HEK293 (cell line): ENCODE results near the gene FOXN3.

Source experiments
- CTCF ChIA-PET: fragments of 350-600 bp; formaldehyde crosslinking; extraction: SDS; loops from one replicate; lab custom pipeline; 2021; ENCODE audit warnings: antibody characterized with exemption; lab: Yijun Ruan, JAX
- POLR2A ChIA-PET: fragments of 300-600 bp; formaldehyde crosslinking; extraction: SDS; loops from one replicate; lab custom pipeline; 2020; ENCODE audit warnings: antibody characterized with exemption, inconsistent platforms; lab: Yijun Ruan, JAX
- H3K27ac ChIP-seq: fragments of 200-500 bp; sonication (Bioruptor generic); 2 replicates; pipeline ENCODE4 v1.5.1; 2014; ENCODE audit warnings: low read depth, low read length, control low read depth, inconsistent platforms; ENCODE audit errors: extremely low read depth
- H3K36me3 ChIP-seq, 2 experiments: fragments of 200-500 bp in 1 of 2; sonication (Bioruptor generic) in 1 of 2; 1 replicate in 1 of 2; 2 replicates in 1 of 2; pipeline ENCODE4 v1.5.1; 2014 to 2017; ENCODE audit warnings: inconsistent platforms in 2 of 2, low read length in 2 of 2; ENCODE audit not compliant: control insufficient read depth in 2 of 2, insufficient read depth in 1 of 2
- H3K4me1 ChIP-seq: fragments of 200-500 bp; sonication (Bioruptor generic); 2 replicates; pipeline ENCODE4 v1.5.1; 2014; ENCODE audit warnings: mild to moderate bottlenecking, low read length, inconsistent platforms; ENCODE audit not compliant: control insufficient read depth, insufficient read depth
- H3K4me3 ChIP-seq: 2 replicates; pipeline ENCODE4 v1.5.1; 2011; ENCODE audit warnings: low read depth, mild to moderate bottlenecking, control low read depth, low read length, moderate library complexity
- H3K9me3 ChIP-seq: fragments of 200-500 bp; sonication (Bioruptor generic); 2 replicates; pipeline ENCODE4 v1.5.1; 2014; ENCODE audit warnings: low read depth, low read length, inconsistent platforms; ENCODE audit not compliant: control insufficient read depth, insufficient read depth
- GLI2 ChIP-seq: fragments of 450-650 bp; formaldehyde crosslinking; IDR thresholded peaks from 2 replicates; pipeline ENCODE4; 2017; ENCODE audit warnings: missing biosample characterization, missing genetic modification characterization, low read depth, borderline replicate concordance
- KLF17 ChIP-seq: fragments of 450-650 bp; formaldehyde crosslinking; IDR thresholded peaks from 2 replicates; pipeline ENCODE4 v1.5.1; 2016; ENCODE audit warnings: missing biosample characterization, missing genetic modification characterization
- KLF9 ChIP-seq: fragments of 450-650 bp; formaldehyde crosslinking; IDR thresholded peaks from 2 replicates; pipeline ENCODE4 v1.5.1; 2016; ENCODE audit warnings: missing biosample characterization, missing genetic modification characterization, low read depth
- REPIN1 ChIP-seq: fragments of 450-650 bp; formaldehyde crosslinking; IDR thresholded peaks from 2 replicates; pipeline ENCODE4 v1.5.1; 2017; ENCODE audit warnings: missing biosample characterization, missing genetic modification characterization, low read depth
- SETDB1 ChIP-seq: IDR thresholded peaks from one replicate; pipeline ENCODE4 v1.6.1; 2017; ENCODE audit warnings: mild to moderate bottlenecking, low read length, moderate library complexity, mixed read lengths; ENCODE audit not compliant: insufficient read length
- YY2 ChIP-seq: fragments of 450-650 bp; formaldehyde crosslinking; IDR thresholded peaks from 2 replicates; pipeline ENCODE4 v1.5.1; 2016; ENCODE audit warnings: missing biosample characterization, missing genetic modification characterization
- ZBTB1 ChIP-seq: fragments of 450-650 bp; formaldehyde crosslinking; IDR thresholded peaks from 2 replicates; pipeline ENCODE4 v1.5.1; 2016; ENCODE audit warnings: missing biosample characterization, missing genetic modification characterization
- ZNF121 ChIP-seq: fragments of 450-650 bp; formaldehyde crosslinking; IDR thresholded peaks from 2 replicates; pipeline ENCODE4 v1.5.1; 2016; ENCODE audit warnings: missing biosample characterization, missing genetic modification characterization
- ZNF148 ChIP-seq: fragments of 450-650 bp; formaldehyde crosslinking; IDR thresholded peaks from 2 replicates; pipeline ENCODE4 v1.5.0; 2017; ENCODE audit warnings: missing biosample characterization, missing genetic modification characterization, borderline replicate concordance
- ZNF169 ChIP-seq: fragments of 450-650 bp; formaldehyde crosslinking; IDR thresholded peaks from 2 replicates; pipeline ENCODE4 v1.5.1; 2016; ENCODE audit warnings: missing biosample characterization, missing genetic modification characterization
- ZNF175 ChIP-seq: fragments of 450-650 bp; formaldehyde crosslinking; IDR thresholded peaks from 2 replicates; pipeline ENCODE4 v1.5.1; 2016; ENCODE audit warnings: missing biosample characterization, missing genetic modification characterization
- ZNF324 ChIP-seq: fragments of 450-650 bp; formaldehyde crosslinking; IDR thresholded peaks from 2 replicates; pipeline ENCODE4 v1.5.1; 2016; ENCODE audit warnings: missing biosample characterization, missing genetic modification characterization
- ZNF514 ChIP-seq: fragments of 450-650 bp; formaldehyde crosslinking; IDR thresholded peaks from 2 replicates; pipeline ENCODE4 v1.5.1; 2016; ENCODE audit warnings: missing biosample characterization, missing genetic modification characterization
- ZNF521 ChIP-seq: fragments of 450-650 bp; formaldehyde crosslinking; IDR thresholded peaks from 2 replicates; pipeline ENCODE4 v1.5.1; 2017; ENCODE audit warnings: missing biosample characterization, mild to moderate bottlenecking, missing genetic modification characterization
- ZNF558 ChIP-seq: fragments of 450-650 bp; formaldehyde crosslinking; IDR thresholded peaks from 2 replicates; pipeline ENCODE4 v1.5.1; 2016; ENCODE audit warnings: missing biosample characterization, missing genetic modification characterization
- ZNF560 ChIP-seq: fragments of 450-650 bp; formaldehyde crosslinking; IDR thresholded peaks from 2 replicates; pipeline ENCODE4 v1.5.1; 2017; ENCODE audit warnings: missing biosample characterization, missing genetic modification characterization, borderline replicate concordance
- ZNF624 ChIP-seq: fragments of 450-650 bp; formaldehyde crosslinking; IDR thresholded peaks from 2 replicates; pipeline ENCODE4 v1.5.1; 2017; ENCODE audit warnings: missing biosample characterization, missing genetic modification characterization
- ZNF792 ChIP-seq: fragments of 450-650 bp; formaldehyde crosslinking; IDR thresholded peaks from 2 replicates; pipeline ENCODE4 v1.5.1; 2016; ENCODE audit warnings: missing biosample characterization, missing genetic modification characterization
- ZNF830 ChIP-seq: fragments of 450-650 bp; IDR thresholded peaks from 2 replicates; pipeline ENCODE4 v1.5.0; 2018; ENCODE audit warnings: missing biosample characterization, missing genetic modification characterization, low read depth, mild to moderate bottlenecking, moderate library complexity
- TF ChIP-seq, protein P1 (sequence below): fragments of 450-650 bp; formaldehyde crosslinking; IDR thresholded peaks from 2 replicates; pipeline ENCODE4 v1.5.1; 2016; ENCODE audit warnings: missing biosample characterization, missing genetic modification characterization
- TF ChIP-seq, protein P2 (sequence below): fragments of 450-650 bp; formaldehyde crosslinking; IDR thresholded peaks from 2 replicates; pipeline ENCODE4 v1.5.1; 2016; ENCODE audit warnings: missing biosample characterization, missing genetic modification characterization

FOXN3 gene

GRCh38 chr14:89258728-89259273 lies 158.2 kb downstream of the FOXN3 start:
- CTCF ChIA-PET: interaction anchor here (0.6 to 1.5 kb wide), 2 partner anchors 10 to 131 kb away, joined by 3 to 5 read pairs; no protein-coding TSS in a partner anchor
- TF ChIP-seq ZNF169: no peak
- TF ChIP-seq ZBTB1: no peak
- TF ChIP-seq, protein P1, sequence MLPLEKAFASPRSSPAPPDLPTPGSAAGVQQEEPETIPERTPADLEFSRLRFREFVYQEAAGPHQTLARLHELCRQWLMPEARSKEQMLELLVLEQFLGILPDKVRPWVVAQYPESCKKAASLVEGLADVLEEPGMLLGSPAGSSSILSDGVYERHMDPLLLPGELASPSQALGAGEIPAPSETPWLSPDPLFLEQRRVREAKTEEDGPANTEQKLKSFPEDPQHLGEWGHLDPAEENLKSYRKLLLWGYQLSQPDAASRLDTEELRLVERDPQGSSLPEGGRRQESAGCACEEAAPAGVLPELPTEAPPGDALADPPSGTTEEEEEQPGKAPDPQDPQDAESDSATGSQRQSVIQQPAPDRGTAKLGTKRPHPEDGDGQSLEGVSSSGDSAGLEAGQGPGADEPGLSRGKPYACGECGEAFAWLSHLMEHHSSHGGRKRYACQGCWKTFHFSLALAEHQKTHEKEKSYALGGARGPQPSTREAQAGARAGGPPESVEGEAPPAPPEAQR (tag by site-specific recombination): no peak
- no peak for TF ChIP-seq ZNF521 (tag by site-specific recombination)
- TF ChIP-seq, protein P2, sequence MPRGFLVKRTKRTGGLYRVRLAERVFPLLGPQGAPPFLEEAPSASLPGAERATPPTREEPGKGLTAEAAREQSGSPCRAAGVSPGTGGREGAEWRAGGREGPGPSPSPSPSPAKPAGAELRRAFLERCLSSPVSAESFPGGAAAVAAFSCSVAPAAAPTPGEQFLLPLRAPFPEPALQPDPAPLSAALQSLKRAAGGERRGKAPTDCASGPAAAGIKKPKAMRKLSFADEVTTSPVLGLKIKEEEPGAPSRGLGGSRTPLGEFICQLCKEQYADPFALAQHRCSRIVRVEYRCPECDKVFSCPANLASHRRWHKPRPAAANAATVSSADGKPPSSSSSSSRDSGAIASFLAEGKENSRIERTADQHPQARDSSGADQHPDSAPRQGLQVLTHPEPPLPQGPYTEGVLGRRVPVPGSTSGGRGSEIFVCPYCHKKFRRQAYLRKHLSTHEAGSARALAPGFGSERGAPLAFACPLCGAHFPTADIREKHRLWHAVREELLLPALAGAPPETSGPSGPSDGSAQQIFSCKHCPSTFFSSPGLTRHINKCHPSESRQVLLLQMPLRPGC (tag by site-specific recombination): no peak
- TF ChIP-seq GLI2 (tag by site-specific recombination): no peak
- no peak for TF ChIP-seq ZNF558 (tag by site-specific recombination)
- TF ChIP-seq KLF9: no peak
- no peak for TF ChIP-seq KLF17 (tag by site-specific recombination)
- TF ChIP-seq SETDB1: no peak
- no peak for TF ChIP-seq ZNF324 (tag by site-specific recombination)
- no peak for TF ChIP-seq ZNF514 (tag by site-specific recombination)
- no peak for TF ChIP-seq ZNF148
- no peak for TF ChIP-seq ZNF175 (tag by site-specific recombination)
- TF ChIP-seq ZNF560 (tag by site-specific recombination): no peak
- no peak for TF ChIP-seq YY2 (tag by site-specific recombination)
- POLR2A ChIA-PET: no interaction called here

GRCh38 chr14:89256951-89257350 lies 160.1 kb downstream of the FOXN3 start:
- no peak overlapping the region for H3K27ac ChIP-seq
- H3K36me3 ChIP-seq: no peaks in the 10 kb centered on the region
- H3K9me3 ChIP-seq: no peaks in the 10 kb centered on the region
- POLR2A ChIA-PET: no interaction called here
- no peak for TF ChIP-seq ZNF624
- no peak for TF ChIP-seq REPIN1 (tag by site-specific recombination)
- no peak for TF ChIP-seq ZNF121 (tag by site-specific recombination)
- TF ChIP-seq ZNF830 (tag by site-specific recombination): no peak
- no peak for TF ChIP-seq ZNF792 (tag by site-specific recombination)
- CTCF ChIA-PET: no interaction called here
- no peaks in the 10 kb centered on the region for H3K4me1 ChIP-seq
- no peak overlapping the region for H3K4me3 ChIP-seq

More at GRCh38 chr14:89258728-89259273, 158.2 kb downstream of the FOXN3 start:
- no peak overlapping the region for H3K27ac ChIP-seq
- no peaks in the 10 kb centered on the region for H3K4me1 ChIP-seq
- no peaks in the 10 kb centered on the region for H3K36me3 ChIP-seq
- H3K9me3 ChIP-seq: no peaks in the 10 kb centered on the region
- no peak overlapping the region for H3K4me3 ChIP-seq
